Measurements from ENCODE around the gene PIAS4.

PIAS4 gene

DNA sequence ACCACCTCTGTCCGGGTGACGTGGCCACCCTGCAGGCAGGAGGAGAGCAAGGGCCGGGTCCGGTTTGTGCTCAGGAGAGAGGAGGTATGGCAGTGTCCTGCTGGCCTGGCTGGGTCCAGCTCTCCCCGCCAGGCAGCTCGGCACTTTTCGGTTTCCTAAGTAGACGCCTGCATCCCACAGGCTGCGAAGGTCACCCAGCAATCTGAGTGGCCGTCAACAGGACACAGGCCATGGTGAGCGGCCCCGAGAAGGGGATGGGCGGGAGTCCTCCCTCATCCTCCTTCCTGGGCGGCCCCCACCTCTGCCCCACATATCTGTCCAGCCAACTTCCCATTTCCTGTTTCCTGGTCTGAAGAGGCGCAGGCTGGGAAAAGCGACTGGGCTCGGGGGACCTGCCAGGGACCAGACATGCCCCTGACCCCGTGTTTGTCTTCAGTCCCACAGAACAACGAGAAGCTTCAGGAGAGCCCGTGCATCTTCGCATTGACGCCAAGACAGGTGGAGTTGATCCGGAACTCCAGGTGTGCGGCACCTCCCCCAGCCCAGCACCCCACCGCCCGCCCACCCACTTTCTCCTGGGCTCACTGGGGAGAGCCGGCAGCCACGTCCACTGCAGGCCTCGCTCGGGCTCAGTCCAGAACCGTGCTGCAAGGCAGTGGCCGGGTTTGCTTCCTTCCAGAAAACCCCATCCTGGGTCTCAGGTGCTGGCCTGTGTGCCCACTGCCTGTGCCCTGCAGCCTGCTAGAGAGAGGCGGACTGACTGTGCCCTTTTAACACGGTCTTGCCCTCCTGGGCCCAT lies 16.3 kb downstream of the PIAS4 start:
- no peak for DNase-seq

DNA sequence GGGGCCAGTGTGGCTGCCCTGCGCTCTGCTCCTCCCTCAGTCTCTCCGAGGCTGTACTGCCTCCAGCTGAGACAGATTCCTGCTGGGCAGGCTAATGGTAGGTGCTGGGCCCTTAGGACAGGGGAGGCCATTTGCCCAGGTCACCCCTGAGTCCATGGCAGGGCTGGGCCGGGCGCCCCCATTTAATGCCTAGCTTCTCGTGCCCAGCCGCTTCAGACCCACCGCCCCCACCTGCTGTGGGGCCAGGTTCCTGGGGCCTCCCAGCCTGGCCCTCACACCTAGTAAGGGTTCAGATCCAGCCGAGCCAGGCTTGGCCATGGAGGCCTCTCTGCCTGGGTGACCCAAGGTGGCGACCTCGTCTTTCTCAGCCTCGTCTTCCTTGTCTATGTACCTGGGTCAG lies 17.8 kb downstream of the PIAS4 start:
- DNase-seq, result no peak

DNA sequence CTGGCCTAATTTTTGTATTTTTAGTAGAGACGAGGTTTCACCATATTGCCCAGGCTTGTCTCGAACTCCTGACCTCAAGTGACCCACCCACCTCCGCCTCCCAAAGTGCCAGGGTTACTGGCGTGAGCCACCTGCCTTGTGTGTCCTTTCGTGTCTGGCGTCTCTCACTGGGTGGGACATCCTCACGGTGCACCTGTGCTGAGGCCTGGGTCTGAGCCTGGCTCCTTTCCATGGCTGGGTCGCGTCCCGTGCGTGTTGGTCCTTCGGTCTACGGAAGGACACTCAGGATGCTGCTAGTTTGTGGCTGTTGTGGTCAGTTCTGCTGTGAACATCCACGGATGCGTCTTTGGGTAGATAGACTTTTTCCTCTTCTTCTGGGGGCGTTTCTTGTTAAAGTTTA lies 19.6 kb downstream of the PIAS4 start:
- DNase-seq, result no peak

DNA sequence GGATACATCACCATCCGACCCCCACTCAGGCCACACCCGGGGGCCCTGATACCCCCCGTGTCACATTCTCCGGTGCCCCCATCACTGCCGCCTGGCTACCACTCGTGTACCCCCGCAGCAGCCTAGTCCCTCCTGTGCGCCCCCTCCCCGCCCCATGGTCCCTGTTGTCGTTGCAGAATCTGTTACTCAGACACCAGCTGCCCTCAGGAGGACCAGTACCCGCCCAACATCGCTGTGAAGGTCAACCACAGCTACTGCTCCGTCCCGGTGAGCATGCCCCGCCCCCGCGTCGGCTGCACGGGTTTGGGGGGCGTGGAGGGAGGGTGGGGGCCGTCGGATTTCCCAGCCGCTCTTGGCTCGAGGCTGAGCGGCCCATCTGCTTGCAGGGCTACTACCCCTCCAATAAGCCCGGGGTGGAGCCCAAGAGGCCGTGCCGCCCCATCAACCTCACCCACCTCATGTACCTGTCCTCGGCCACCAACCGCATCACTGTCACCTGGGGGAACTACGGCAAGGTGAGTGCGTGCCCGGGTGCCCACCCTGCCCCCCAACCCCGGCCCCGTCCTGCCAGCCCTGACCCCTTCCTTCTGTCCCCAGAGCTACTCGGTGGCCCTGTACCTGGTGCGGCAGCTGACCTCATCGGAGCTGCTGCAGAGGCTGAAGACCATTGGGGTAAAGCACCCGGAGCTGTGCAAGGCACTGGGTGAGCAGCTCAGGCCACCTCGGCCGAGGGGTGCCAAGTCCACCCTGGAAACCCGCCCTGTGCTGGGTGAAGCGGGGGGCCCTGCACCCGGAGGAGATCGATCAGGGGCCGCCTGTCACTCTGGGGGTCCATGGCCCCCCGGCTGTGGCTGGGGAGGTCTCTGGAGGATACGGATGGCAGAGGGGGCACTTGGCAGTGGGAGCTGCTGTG lies 21.1 kb downstream of the PIAS4 start:
- no peak for DNase-seq

DNA sequence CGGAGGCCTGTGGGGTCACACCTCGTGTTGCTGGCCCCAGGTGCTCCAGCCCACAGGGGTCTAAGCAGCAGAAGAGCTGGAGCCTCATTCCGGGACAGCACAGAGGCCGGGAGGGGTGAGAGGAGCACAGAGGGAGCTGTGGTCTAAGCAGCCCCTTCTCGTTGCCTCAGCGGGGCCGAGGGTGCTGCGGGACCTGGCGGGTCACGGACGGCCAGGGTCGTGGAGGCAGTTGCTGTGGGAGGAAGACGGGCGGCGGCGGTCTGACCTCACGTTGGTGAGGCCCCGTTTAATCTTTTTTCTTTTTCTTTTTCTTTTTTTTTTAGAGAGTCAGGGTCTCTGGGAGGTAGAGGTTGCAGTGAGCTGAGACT lies 21.7 kb downstream of the PIAS4 start:
- no peak for DNase-seq

DNA sequence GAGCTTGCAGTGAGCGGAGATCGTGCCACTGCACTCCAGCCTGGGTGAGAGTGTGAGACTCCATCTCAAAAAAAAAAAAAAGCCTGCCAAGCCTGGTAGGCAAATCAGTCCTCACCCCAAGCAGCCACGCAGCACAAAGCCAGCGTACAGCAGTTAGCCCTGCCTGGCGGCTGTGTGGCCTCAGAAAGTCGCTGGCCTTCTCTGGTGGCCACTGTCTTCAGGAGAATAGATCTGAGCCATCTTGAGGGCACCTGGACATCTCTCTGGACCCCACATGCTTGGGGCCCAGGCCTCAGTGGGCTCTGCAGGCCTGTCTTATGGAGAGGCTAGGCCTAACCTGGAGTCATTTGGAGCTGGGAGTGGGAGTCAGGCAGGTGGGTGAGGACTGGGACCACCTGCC lies 23.0 kb downstream of the PIAS4 start:
- no peak for DNase-seq

DNA sequence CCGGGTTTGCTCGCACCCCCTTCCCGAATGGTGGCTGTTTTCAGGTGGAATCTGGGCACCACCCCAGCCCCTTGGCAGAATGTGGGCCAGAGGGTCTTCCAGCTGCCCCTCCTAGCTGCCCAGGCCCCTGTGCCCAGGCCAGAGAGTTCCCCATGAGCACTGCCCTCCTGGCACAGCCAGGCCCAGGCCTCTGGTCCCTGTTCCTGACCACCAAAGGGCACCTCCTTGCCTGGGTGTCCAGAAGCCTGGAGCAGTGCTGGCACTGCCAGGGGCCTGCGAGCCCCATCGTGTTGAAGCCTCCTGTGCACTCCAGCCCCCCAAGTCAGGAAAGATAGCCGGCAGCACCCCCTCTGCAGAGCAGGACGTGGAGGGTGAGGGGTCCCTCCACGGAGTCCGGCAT lies 23.4 kb downstream of the PIAS4 start:
- no peak for DNase-seq

DNA sequence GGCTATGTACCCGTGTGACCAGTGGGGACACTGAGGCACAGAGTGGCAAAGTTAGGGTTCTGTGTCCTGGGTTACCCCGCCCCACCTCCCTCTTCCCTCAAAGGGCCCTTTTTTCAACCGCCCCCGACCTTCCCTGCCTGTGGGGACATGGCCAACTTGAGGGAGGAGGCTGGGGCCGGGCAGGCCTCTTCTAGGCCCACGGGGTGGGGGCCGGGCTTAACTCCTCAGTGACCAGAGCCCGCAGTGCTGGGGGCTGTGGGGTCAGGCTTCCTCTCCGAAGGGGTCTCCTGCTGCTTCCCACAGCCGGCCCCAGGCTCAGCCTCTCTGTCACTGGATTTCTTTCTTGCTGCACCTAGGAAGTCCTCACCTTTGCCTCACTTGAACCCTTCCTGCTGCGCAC lies 23.9 kb downstream of the PIAS4 start:
- DNase-seq, result no peak

DNA sequence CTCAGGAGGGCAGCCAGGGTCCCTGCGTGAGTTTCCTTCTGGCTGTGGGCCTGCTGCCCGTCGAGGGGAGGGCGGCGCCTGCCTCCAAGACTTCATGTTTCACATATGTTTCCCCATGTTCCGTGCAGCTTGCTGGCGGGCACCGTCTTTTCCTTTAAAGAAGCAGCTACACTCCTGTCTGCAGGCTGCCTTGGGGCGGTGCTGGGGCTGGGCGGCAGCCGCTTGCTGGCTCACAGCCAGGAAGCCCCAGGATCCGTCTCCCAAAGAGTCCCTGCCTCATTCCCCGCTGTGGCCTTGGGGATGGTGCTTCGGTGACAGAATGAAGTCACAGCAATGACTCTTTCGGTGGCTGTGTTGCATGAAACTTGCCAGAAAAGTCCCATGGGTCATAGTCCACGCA lies 24.9 kb downstream of the PIAS4 start:
- no peak for DNase-seq

DNA sequence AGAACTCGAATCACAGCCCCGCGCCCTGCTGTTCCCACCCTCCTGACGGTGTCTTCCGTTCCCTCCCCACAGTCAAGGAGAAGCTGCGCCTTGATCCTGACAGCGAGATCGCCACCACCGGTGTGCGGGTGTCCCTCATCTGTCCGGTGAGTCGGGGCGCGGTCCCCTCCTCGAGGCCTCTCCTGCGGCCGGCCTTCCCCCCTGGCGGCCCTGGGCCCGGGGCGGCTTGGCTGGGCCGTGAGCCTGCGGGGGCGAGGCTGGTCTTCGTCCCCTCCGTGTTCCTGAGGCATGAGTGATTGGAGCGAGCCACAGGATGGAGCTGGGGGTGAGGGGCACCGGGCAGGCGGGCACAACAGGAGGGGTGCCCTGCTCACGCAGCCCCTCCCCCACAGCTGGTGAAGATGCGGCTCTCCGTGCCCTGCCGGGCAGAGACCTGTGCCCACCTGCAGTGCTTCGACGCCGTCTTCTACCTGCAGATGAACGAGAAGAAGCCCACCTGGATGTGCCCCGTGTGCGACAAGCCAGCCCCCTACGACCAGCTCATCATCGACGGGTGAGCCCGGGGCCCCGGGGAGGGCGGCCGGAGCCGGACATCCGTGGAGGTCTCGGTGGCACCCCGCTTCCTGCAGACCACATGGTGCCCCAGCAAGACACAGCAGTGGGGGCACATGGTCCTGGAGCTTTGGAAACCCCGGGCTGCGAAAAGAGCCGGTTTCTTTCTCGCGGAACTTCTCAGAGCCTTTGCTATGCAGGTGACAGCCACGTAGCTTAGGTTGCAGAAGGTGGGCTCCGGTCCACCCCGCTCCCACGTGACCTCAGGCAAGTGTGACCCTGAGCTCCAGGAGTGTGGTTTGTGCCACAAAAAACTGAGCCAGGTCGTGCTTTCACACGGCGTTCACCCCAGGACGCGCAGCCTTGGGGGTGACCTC lies 25.8 kb downstream of the PIAS4 start:
- no peak for DNase-seq

DNA sequence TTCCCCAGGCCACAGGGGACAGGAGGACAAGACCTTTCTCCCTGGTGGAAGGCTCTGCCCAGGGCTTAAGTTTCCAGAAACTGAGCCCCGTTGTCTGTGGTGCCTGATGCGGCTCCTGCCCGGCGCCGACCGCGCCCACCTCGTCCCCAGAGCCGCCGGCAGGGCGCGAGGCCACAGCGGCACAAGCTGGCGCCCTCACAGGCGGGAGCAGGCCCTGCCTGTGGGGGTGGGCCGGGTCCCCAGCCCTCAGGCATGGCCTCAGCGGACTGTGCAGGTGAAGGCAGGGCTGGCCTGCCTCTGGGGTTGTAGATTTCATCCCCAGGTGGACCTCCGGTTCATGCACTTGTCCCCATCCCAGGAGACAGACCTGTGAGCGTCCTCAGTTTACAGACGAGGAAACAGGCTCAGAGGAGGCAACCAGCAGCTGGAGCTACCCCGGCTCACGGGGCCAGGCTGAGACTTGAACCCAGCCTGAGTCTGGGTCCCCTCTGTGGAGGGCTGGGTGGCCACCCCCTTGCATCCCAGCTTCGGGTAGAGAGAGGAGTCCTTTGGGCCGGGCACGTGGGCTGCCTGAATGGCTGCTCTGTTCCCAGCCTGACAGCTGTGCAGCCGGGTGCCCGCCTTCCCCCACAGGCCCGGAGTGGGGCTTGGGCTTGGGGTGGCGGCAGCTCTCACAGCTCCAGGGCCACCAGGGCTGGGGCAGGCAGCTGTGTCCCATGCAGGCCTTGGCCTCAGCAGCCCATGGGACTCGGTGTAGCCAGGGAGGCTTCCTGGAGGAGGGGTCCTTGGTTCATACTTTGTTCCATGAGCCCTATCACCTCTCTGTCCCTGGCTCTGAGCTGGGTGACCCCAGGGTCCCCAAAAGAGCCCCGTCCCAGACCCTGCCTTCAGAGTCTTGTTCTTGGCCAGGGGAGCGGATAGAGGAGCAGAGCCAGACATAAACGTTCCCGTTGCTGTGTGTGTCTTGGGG lies 26.8 kb downstream of the PIAS4 start:
- DNase-seq, result no peak

DNA sequence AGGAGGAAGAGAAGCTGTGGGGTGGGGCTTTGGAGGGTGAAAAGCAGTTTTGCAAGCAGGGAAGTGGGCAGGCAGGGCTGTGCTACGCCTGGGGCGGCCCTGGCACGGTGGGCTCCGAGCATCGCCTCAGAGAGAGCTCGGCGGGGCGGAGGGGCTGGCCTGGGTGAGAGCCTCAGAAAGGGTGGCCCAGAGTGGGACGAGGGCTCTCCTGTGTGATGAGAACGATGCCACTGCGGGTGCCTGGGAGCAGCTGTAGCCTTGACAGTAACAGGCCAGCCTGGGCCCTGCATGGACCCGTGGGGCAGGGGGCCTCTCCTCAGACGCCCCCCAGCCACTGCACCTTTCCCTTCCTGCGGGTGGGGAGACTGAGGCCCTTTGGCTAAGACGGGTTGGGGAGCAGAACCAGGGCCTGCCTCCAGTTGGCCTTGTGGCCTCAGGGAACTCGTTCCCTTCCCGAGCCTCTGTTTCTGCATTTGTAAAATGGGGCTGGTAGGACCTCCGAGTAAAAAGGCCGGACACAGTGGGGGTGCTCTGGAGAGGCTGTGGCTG lies 27.6 kb downstream of the PIAS4 start:
- no peak for DNase-seq

DNA sequence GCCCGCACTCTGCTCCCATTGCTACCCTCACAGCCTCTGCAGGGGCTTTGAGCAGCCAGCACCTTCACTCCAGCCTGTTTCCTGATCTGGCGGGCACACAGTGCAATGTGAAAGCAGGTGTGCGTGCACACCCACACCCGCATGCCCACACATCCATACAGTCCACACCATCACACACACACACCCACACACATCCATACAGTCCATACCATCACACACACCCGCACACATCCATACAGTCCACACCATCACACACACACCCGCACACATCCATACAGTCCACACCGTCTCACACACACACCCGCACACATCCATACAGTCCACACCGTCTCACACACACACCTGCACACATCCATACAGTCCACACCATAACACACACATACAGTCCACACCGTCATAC lies 28.0 kb downstream of the PIAS4 start:
- DNase-seq, result no peak

DNA sequence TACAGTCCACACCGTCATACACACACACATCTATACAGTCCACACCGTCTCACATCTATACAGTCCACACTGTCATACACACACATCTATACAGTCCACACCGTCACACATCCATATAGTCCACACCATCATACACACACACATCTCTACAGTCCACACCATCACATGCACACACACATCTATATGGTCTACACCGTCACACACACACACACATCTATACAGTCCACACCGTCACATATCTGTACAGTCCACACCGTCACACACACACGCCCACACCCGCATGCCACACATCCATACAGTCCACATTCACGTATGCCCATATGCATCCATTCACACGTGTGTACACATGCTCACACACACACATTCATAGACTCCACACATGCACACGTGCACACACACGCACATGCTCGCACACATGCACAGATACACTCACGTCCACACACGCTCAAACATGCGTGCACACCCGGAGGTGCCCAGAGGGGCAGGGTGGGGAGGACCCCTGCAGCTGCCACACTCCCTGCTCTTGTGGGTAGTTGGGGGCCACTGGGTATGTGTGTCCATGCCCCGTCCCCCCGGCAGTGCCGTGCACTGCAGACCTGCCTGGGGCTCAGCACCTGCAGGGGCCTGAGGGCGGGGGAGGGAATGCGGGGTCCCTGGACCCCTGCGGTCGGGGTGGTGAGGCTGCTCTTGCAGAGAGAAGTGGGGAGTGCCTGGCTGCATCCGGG lies 29.2 kb downstream of the PIAS4 start:
- no peak for DNase-seq

DNA sequence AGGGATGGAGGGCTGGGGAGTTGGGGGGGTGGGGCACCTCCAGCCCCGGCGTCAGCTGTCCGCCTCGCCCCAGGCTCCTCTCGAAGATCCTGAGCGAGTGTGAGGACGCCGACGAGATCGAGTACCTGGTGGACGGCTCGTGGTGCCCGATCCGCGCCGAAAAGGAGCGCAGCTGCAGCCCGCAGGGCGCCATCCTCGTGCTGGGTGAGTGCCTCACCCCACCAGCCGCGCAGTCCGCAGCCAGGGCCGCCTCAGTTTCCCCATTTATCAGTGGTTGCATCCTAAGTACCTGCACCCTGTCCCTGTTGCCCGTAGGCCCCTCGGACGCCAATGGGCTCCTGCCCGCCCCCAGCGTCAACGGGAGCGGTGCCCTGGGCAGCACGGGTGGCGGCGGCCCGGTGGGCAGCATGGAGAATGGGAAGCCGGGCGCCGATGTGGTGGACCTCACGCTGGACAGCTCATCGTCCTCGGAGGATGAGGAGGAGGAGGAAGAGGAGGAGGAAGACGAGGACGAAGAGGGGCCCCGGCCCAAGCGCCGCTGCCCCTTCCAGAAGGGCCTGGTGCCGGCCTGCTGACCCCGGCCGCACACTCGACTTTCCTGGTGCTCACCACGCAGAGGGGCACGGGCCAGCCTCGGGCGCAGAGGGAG lies 29.9 kb downstream of the PIAS4 start:
- no peak for DNase-seq

DNA sequence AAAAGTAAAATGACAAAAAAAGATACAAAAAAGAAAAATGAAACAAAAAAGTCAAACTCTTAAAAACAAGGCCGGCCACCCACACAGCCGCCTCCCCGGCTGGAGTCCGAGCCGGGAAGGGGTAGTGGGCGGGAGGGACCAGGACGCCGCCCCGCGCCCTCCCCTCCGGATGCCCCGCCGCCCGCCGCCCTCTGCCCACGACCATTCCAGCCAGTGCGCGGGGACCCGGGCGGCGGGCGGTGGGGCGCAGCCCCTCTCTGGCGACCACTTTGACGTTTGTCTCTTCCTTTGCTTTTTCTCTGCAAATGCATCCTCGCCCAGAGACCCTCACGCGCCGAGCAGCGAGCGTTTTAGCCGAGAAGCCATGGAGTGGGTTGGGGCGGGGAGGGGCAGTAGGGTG lies 30.5 kb downstream of the PIAS4 start:
- DNase-seq, result no peak

DNA sequence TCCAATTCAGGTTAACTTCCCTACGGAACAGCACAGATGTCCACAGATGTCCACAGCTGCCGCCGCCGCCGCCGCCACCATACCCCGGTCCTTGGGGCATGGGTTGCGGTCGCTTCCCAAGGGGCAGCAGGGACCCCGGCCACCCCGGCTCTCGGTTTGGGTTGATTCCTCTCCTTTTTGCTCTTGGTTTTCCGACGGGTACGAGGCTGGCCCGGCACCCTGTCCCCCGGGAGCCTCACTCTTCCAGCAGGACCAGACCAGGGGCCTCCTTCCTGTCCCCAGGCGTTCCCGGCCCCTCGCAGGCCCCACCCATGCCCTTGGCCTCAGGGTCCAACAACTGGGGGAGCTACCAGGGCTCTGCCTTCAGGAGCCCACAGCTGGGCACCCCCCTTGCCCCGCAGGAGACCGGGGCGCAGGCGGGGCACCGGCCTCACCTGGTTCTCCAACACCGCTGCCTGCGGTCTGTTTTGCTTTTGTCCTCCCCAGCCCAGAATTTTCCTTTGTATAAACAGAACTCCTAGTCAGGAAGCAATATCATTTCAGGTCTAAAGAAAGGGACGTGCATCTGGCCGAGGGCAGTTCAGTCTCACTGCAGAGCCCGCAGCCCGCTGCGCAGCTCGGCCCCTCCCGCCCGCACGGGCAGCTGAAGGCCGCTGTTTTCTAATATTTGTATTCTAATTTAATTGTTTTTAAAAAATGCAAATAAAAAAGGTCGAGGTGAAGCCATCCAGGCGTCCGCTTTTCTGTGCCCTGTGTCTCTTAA lies 31.3 kb downstream of the PIAS4 start:
- DNase-seq, result no peak

DNA sequence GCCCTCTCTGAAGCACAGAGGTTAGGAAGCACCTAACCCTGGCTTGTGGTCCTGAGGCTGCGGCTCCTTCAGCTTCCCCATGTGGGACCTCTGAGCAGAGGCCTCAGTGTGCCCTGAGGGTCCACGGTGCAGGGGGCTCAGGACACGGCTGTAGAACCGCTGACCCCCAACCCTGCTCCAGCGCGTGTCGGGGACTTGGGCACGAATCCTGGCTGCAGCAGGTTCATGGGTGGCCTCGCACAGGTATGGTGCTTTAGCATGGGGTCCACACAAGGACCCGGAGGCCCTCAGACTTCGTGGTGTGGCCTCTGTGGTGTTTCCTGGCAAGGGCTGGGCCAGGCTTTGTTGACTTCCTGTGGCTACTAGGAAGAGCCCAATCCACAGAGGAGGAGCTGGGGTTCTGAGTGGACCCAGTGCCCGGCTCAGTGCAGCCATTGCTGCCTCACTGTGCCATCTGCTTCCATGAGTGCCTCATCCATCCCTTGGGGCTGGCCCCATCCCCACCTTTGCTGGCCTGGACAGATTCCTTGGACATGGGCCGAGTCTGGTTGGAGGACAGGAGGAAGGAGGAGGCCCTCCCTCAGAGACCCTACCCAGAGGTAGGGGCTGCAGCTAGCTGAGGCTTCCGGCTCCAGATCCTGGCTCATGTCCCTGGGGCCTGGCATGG lies 34.7 kb downstream of the PIAS4 start:
- no peak for DNase-seq

DNA sequence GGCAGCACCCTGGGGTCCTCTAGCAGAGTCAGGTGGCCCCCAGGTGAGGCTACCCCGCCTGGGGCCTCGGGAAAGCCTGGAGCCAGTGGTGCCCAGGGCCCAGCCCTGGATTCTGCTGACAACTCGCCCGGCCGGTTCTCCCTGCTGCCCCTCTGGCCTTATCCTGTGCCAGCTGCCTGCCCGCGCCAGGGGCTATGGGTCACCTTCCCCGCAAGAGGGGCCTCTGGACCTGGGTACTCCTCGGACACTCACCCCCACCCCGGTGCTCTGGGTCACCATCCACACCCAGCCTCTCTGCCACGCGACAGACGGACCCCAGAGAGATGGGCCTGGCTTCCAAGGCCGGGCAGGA lies 35.2 kb downstream of the PIAS4 start:
- no peak for DNase-seq

Data from activated naive CD4-positive, alpha-beta T cell (primary cell).